Psoas muscle (tissue), 8 donors: Measurements from ENCODE around the gene RREB1. TPM values are rescaled to one million over a fixed set of nuclear protein-coding genes. Genes with fewer than 3 reads are reported as not detected.

Experiments used
- ATAC-seq, 4 donors: fragments of 200-7000 bp; cut with Tn5 transposase; one replicate each; pipeline ENCODE4 v1.9.1; 2020; ENCODE audit warnings: moderate library complexity in 3 of 4, mild to moderate bottlenecking in 2 of 4
- DNase-seq, 2 donors: peaks; one replicate each; pipeline ENCODE4 v3.0.0-alpha.2; 2020
- H3K27ac ChIP-seq: fragments of 200-600 bp; one replicate; pipeline ENCODE4 v1.8.0; 2022
- H3K27me3 ChIP-seq, 3 donors: fragments of 200-600 bp in 1 of 3; one replicate each; pipeline versions ENCODE4 v1.6.1 to v1.8.0; 2013 to 2022; ENCODE audit warnings: low read length in 2 of 3, mild to moderate bottlenecking in 2 of 3, moderate library complexity in 1 of 3; ENCODE audit not compliant: insufficient read depth in 3 of 3
- H3K36me3 ChIP-seq, 2 donors: fragments of 200-600 bp in 1 of 2; one replicate each; pipeline versions ENCODE4 v1.6.1 to v1.8.0; 2013 to 2022; ENCODE audit warnings: low read depth in 1 of 2, mild to moderate bottlenecking in 1 of 2, moderate library complexity in 1 of 2; ENCODE audit not compliant: insufficient read depth in 1 of 2
- H3K4me1 ChIP-seq: fragments of 200-600 bp; one replicate; pipeline ENCODE4 v1.8.0; 2022
- H3K4me3 ChIP-seq: fragments of 200-600 bp; one replicate; pipeline ENCODE4 v1.8.0; 2022; ENCODE audit warnings: mild to moderate bottlenecking
- H3K9me3 ChIP-seq: fragments of 200-600 bp; one replicate; pipeline ENCODE4 v1.8.0; 2022
- CTCF ChIP-seq: fragments of 200-600 bp; IDR thresholded peaks from one replicate; pipeline ENCODE4 v1.8.0; 2022; ENCODE audit warnings: antibody characterized with exemption
- WGBS, 3 donors: extraction: QIAGEN DNeasy Blood & Tissue Kit; methylation state at CpG; one replicate each; pipeline versions ENCODE4 v1.1.6 to v1.1.7; 2013; 5-methylcytosine and 5-hydroxymethylcytosine counted together
- intact Hi-C, 2 donors: fragments of 100-400 bp; cut with DNase I; formaldehyde crosslinking; loops; one replicate each; pipeline versions ENCODE4 v1.11.0 to v1.14.2; 2022
- polyA plus RNA-seq, 3 donors: library from polyadenylated mRNA; stranded (reverse); fragments of 200-250 nt; gene quantifications; one replicate each; pipeline ENCODE4 v1.2.3, GENCODE V29; 2013
- total RNA-seq, 4 donors: library from RNA; stranded (reverse); fragmentation: NEBNext Ultra II Directional in 2 of 4; extraction: Animal tissue kit (Norgen Biotek cat#: 25700) in 2 of 4; gene quantifications; one replicate each; pipeline versions ENCODE4 v1.2.1 to v1.2.4, GENCODE V29; 2021 to 2023
- donor health status: healthy with polysubstance abuse.
- donor health status: DM: no; HTN: no; CAD: no; lungs with moderate emphysema.
- donor health status: Bipolar disorder and iron deficiency.
- donor health status: healthy.
- donor health status: DM: yes; HTN: yes; CAD: no.
- donor health status: DM: no; HTN: no; CAD: no.
- donor health status: DM: no; HTN: no; CAD: no.
- donor health status: DM: yes; HTN: yes; CAD: no.

RREB1 gene
- total and polyA plus RNA-seq, 7 donors = 4.6 to 49.4 (median 32.7) TPM

- H3K4me1 ChIP-seq = peaks cover 38% of the 10 kb centered on the region
- peaks cover under 1 to 40% of the 10 kb centered on the region in 2 donors for H3K36me3 ChIP-seq
- no peaks in the 10 kb centered on the region for H3K9me3 ChIP-seq
- H3K27me3 ChIP-seq = no peaks in the 10 kb centered on the region
- 50 to 68% (median 60%) methylated on average over 5 of the region's 5 CpGs for WGBS, 3 donors
- ATAC-seq (no peak), DNase-seq (no peak)
- no peak overlapping the region for H3K4me3 ChIP-seq
- H3K27ac ChIP-seq = peak overlapping the region; percentile 18
- intact Hi-C loops = no loop called here
- no peak for TF ChIP-seq CTCF
These were observed 68.4 kb downstream of the RREB1 start for GRCh38 chr6:7176208-7176607.

- Histone ChIP-seq H3K4me3 (no peak overlapping the region), H3K27ac (no peak overlapping the region), H3K27me3 (no peaks in the 10 kb centered on the region), H3K9me3 (no peaks in the 10 kb centered on the region), H3K4me1 (peaks cover 31% of the 10 kb centered on the region), H3K36me3 (peaks cover 9 to 61% of the 10 kb centered on the region in 2 donors)
- no peak for TF ChIP-seq CTCF
- 79 to 92% (median 90%) methylated on average over 4 of the region's 4 CpGs for WGBS, 3 donors
- ATAC-seq (no peak), DNase-seq (no peak)
- intact Hi-C loops = no loop called here
These were observed 70.5 kb downstream of the RREB1 start for GRCh38 chr6:7178280-7178679.

- peaks cover 10% of the 10 kb centered on the region for H3K4me1 ChIP-seq
- H3K27ac ChIP-seq = no peak overlapping the region
- no peak for DNase-seq
- H3K9me3 ChIP-seq = no peaks in the 10 kb centered on the region
- ATAC-seq = no peak
- intact Hi-C loops = no loop called here
- WGBS, 3 donors = 93 to 94% (median 94%) methylated on average over 4 of the region's 4 CpGs
- H3K36me3 ChIP-seq = peaks cover 9 to 86% of the 10 kb centered on the region in 2 donors
- no peak for TF ChIP-seq CTCF
- H3K27me3 ChIP-seq = no peaks in the 10 kb centered on the region
- no peak overlapping the region for H3K4me3 ChIP-seq
These were observed 73.0 kb downstream of the RREB1 start for GRCh38 chr6:7180751-7181150.

- no peak overlapping the region for H3K4me3 ChIP-seq
- no peak overlapping the region for H3K27ac ChIP-seq
- DNase-seq (no peak), ATAC-seq (peak in 1 of 4 donors; percentile 60)
- WGBS, 3 donors = 58 to 71% (median 65%) methylated on average over 3 of the region's 3 CpGs
- no peaks in the 10 kb centered on the region for H3K27me3 ChIP-seq
- intact Hi-C loops = no loop called here
- no peaks in the 10 kb centered on the region for H3K4me1 ChIP-seq
- peaks cover 12 to 100% of the 10 kb centered on the region in 2 donors for H3K36me3 ChIP-seq
- no peak for TF ChIP-seq CTCF
- H3K9me3 ChIP-seq = no peaks in the 10 kb centered on the region
These were observed 75.9 kb downstream of the RREB1 start for GRCh38 chr6:7183707-7184106.

GRCh38 chr6:7184502-7184901 lies 76.7 kb downstream of the RREB1 start:
- no peak overlapping the region for H3K27ac ChIP-seq
- H3K27me3 ChIP-seq = no peaks in the 10 kb centered on the region
- no peaks in the 10 kb centered on the region for H3K9me3 ChIP-seq
- DNase-seq (no peak), ATAC-seq (peak in 1 of 4 donors; percentile 39)
- no peak overlapping the region for H3K4me3 ChIP-seq
- H3K4me1 ChIP-seq = no peaks in the 10 kb centered on the region
- intact Hi-C loops = no loop called here
- WGBS, 3 donors = 96 to 100% (median 98%) methylated on average over 1 of the region's 1 CpG
- H3K36me3 ChIP-seq = peaks cover 15 to 100% of the 10 kb centered on the region in 2 donors
- no peak for TF ChIP-seq CTCF
